Mesendoderm (in vitro differentiated cells): ENCODE measurements around the gene KCNAB3.

Source experiments
- DNase-seq: peaks from one replicate; pipeline ENCODE4 v3.0.0; 2013
- H2AK5ac ChIP-seq: 2 replicates; pipeline ENCODE4 v1.6.1; 2013; ENCODE audit warnings: low read length, inconsistent platforms
- H2BK120ac ChIP-seq: 2 replicates; pipeline ENCODE4 v1.6.1; 2013; ENCODE audit warnings: low read depth, mild to moderate bottlenecking, low read length, moderate library complexity, mixed read lengths
- H2BK15ac ChIP-seq: replicated peaks from 2 replicates; pipeline ENCODE4 v1.6.1; 2013; ENCODE audit warnings: low read depth, mild to moderate bottlenecking, moderate library complexity
- H2BK5ac ChIP-seq: 2 replicates; pipeline ENCODE4 v1.6.1; 2013; ENCODE audit warnings: low read length, inconsistent platforms
- H3K18ac ChIP-seq: 2 replicates; pipeline ENCODE4 v1.6.1; 2013; ENCODE audit warnings: mild to moderate bottlenecking, low read length, mixed read lengths
- H3K23ac ChIP-seq: one replicate; pipeline ENCODE4 v1.6.1; 2013; ENCODE audit warnings: low read length
- H3K27ac ChIP-seq: 2 replicates; pipeline ENCODE4 v1.5.1; 2013; ENCODE audit warnings: low read depth, mild to moderate bottlenecking, inconsistent platforms, low read length, moderate library complexity
- H3K27me3 ChIP-seq: 2 replicates; pipeline ENCODE4 v1.6.1; 2013; ENCODE audit warnings: low read length, control low read depth, mild to moderate bottlenecking, inconsistent platforms; ENCODE audit not compliant: insufficient read depth, poor library complexity
- H3K36me3 ChIP-seq: 2 replicates; pipeline ENCODE4 v1.6.1; 2013; ENCODE audit warnings: low read length, inconsistent platforms; ENCODE audit not compliant: control insufficient read depth, insufficient read depth
- H3K4ac ChIP-seq: one replicate; pipeline ENCODE4 v1.6.1; 2013; ENCODE audit warnings: low read depth, mild to moderate bottlenecking, low read length, moderate library complexity
- H3K4me1 ChIP-seq: 2 replicates; pipeline ENCODE4 v1.6.1; 2013; ENCODE audit warnings: low read depth, low read length, inconsistent platforms; ENCODE audit not compliant: control insufficient read depth
- H3K4me2 ChIP-seq: 2 replicates; pipeline ENCODE4 v1.6.1; 2013; ENCODE audit warnings: low read length
- H3K4me3 ChIP-seq: 2 replicates; pipeline ENCODE4 v1.5.1; 2013; ENCODE audit warnings: mild to moderate bottlenecking, low read length
- H3K56ac ChIP-seq: one replicate; pipeline ENCODE4 v1.6.1; 2013; ENCODE audit warnings: low read length
- H3K79me1 ChIP-seq: 2 replicates; pipeline ENCODE4 v1.6.1; 2013; ENCODE audit warnings: low read length, inconsistent platforms
- H3K79me2 ChIP-seq: 2 replicates; pipeline ENCODE4 v1.6.1; 2013; ENCODE audit warnings: mild to moderate bottlenecking, low read length; ENCODE audit not compliant: control insufficient read depth, insufficient read depth
- H3K9ac ChIP-seq: 2 replicates; pipeline ENCODE4 v1.6.1; 2013; ENCODE audit warnings: low read length, inconsistent platforms
- H4K5ac ChIP-seq: one replicate; pipeline ENCODE4 v1.6.1; 2013; ENCODE audit warnings: low read length
- H4K8ac ChIP-seq: one replicate; pipeline ENCODE4 v1.6.1; 2013; ENCODE audit warnings: low read depth, mild to moderate bottlenecking, control low read depth, low read length, moderate library complexity
- WGBS: extraction: QIAGEN DNeasy Blood & Tissue Kit; methylation state at CpG from one replicate; pipeline ENCODE4 v1.1.7; 2013; ENCODE audit warnings: low lambda C conversion rate, missing lambda C conversion rate; ENCODE audit not compliant: insufficient coverage; ENCODE audit errors: extremely low coverage; 5-methylcytosine and 5-hydroxymethylcytosine counted together

KCNAB3 gene

DNA sequence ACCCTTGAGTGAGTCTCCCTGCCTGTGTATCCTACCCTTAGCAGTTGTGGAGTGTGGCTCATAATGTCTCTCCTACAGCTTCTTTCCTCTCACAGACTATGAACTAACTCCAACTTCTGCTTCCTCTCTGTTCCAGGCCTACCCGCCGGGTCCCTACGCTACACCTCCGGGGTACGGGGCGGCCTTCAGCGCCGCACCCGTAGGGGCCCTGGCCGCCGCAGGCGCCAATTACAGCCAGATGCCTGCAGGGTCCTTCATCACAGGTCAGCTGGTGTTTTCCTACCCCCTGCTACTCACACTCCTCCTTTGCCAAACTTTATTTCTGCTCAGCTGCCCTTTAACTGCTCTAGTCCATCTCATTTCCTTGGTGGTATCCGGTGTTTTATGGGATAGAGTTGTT lies 18.9 kb downstream of the KCNAB3 start:
- no peak overlapping the region for H2BK120ac ChIP-seq
- no peak overlapping the region for H3K4ac ChIP-seq
- no peak overlapping the region for H2BK15ac ChIP-seq
- peaks cover 6% of the 10 kb centered on the region for H3K36me3 ChIP-seq
- no peak overlapping the region for H4K8ac ChIP-seq
- no peaks in the 10 kb centered on the region for H3K79me2 ChIP-seq
- no peak overlapping the region for H2AK5ac ChIP-seq
- DNase-seq = no peak
- no peak overlapping the region for H2BK5ac ChIP-seq
- no peak overlapping the region for H3K23ac ChIP-seq
- no peak overlapping the region for H3K4me2 ChIP-seq
- no peak overlapping the region for H3K27ac ChIP-seq
- no peaks in the 10 kb centered on the region for H3K4me1 ChIP-seq
- H3K27me3 ChIP-seq = peaks cover 4% of the 10 kb centered on the region
- no peak overlapping the region for H3K4me3 ChIP-seq
- no peak overlapping the region for H4K5ac ChIP-seq
- no peak overlapping the region for H3K9ac ChIP-seq
- H3K79me1 ChIP-seq = no peaks in the 10 kb centered on the region
- no CpG with 5 or more reads among the region's 13 CpGs for WGBS
- no peak overlapping the region for H3K56ac ChIP-seq
- H3K18ac ChIP-seq = no peak overlapping the region

DNA sequence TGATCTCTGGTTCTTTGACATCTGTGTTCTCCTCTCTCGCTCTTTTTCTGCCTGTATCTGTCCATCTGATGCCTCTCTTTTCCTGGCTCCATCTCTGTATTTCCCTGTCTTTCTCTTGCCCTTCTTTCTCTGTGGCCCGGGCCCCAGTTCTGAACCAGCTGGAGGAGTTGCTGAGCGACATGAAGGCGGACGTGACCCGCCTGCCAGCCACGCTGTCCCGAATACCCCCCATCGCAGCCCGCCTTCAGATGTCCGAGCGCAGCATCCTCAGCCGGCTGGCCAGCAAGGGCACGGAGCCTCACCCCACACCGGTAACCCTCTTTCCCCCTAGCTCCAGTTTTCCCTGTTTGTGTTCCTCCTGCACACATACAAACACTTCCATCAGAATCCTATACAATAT lies 19.4 kb downstream of the KCNAB3 start:
- Histone ChIP-seq H4K8ac (no peak overlapping the region), H3K23ac (no peak overlapping the region), H3K79me2 (no peaks in the 10 kb centered on the region), H3K27me3 (peaks cover 4% of the 10 kb centered on the region), H2BK120ac (no peak overlapping the region), H2AK5ac (no peak overlapping the region), H3K36me3 (peaks cover 6% of the 10 kb centered on the region), H4K5ac (no peak overlapping the region), H3K18ac (no peak overlapping the region), H3K4ac (no peak overlapping the region), H3K56ac (no peak overlapping the region), H3K4me3 (no peak overlapping the region), H2BK5ac (no peak overlapping the region), H3K27ac (no peak overlapping the region), H2BK15ac (no peak overlapping the region), H3K4me2 (no peak overlapping the region), H3K4me1 (no peaks in the 10 kb centered on the region), H3K79me1 (no peaks in the 10 kb centered on the region), H3K9ac (no peak overlapping the region)
- WGBS = no CpG with 5 or more reads among the region's 15 CpGs
- DNase-seq = no peak

DNA sequence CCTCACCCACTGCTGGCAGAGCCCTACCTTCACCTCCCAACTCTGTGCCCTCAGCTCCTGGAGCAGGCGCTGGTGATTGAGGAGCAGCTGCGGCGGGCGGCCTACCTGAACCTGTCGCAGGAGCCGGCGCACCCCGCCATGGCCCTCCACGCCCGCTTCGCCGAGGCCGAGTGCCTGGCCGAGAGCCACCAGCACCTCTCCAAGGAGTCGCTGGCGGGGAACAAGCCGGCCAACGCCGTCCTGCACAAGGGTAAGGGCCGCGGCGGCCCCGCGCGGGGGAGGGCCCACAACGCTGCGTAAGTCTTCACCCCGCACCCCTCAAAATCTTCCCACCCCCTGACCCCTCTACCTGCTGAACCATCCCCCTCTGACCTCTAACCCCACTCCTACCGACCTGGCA lies 20.6 kb downstream of the KCNAB3 start:
- no peak overlapping the region for H2BK120ac ChIP-seq
- H3K23ac ChIP-seq = no peak overlapping the region
- H2AK5ac ChIP-seq = no peak overlapping the region
- H3K9ac ChIP-seq = no peak overlapping the region
- H3K36me3 ChIP-seq = peaks cover 7% of the 10 kb centered on the region
- H3K79me1 ChIP-seq = no peaks in the 10 kb centered on the region
- no peak overlapping the region for H4K8ac ChIP-seq
- H2BK5ac ChIP-seq = no peak overlapping the region
- no peaks in the 10 kb centered on the region for H3K4me1 ChIP-seq
- H2BK15ac ChIP-seq = no peak overlapping the region
- no peak overlapping the region for H4K5ac ChIP-seq
- H3K79me2 ChIP-seq = no peaks in the 10 kb centered on the region
- no peak overlapping the region for H3K4me3 ChIP-seq
- no peak overlapping the region for H3K18ac ChIP-seq
- no peak overlapping the region for H3K4ac ChIP-seq
- H3K56ac ChIP-seq = no peak overlapping the region
- no CpG with 5 or more reads among the region's 29 CpGs for WGBS
- no peak overlapping the region for H3K4me2 ChIP-seq
- no peak for DNase-seq
- H3K27ac ChIP-seq = no peak overlapping the region
- H3K27me3 ChIP-seq = no peaks in the 10 kb centered on the region

DNA sequence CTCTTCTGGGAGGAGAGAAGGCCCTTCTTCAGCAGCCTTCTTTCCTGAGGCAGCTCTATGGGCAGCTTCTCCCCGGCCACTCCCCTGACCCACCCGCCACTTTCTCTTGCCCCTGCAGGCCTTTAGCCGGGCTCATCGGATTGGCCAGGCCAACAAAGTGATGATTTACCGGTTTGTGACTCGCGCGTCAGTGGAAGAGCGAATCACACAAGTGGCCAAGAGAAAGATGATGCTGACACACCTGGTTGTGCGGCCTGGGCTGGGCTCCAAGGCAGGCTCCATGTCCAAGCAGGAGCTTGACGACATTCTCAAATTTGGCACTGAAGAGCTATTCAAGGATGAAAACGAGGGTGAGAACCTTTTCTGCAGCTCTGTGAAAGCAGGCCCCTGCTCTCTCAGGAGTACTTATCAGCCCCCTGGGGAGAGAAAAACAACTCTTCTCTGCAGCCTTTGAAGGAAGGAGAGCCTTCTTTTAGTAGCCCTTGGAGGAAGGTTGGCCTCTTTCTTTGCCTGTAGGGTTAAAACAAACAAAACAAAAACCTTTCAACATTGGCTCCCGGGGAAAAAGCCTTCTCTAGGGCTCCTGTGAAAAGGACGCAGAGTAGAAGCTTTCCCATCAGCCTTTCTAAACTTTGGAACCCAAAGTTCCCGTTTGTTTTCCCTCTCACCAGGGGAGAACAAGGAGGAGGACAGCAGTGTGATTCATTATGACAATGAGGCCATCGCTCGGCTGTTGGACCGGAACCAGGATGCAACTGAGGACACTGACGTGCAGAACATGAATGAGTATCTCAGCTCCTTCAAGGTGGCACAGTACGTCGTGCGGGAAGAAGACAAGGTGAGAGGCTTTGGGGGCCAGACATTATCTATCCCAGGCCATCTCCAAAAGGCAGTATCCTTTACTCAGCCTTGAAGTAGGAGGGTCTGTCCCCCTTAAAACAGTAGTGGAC lies 26.2 kb downstream of the KCNAB3 start:
- Histone ChIP-seq H3K36me3 (peaks cover 11% of the 10 kb centered on the region), H3K9ac (no peak overlapping the region), H2BK120ac (no peak overlapping the region), H2BK5ac (no peak overlapping the region), H3K23ac (no peak overlapping the region), H3K4me3 (no peak overlapping the region), H3K27ac (no peak overlapping the region), H3K18ac (no peak overlapping the region), H2BK15ac (no peak overlapping the region), H3K4ac (no peak overlapping the region), H3K4me1 (no peaks in the 10 kb centered on the region), H3K27me3 (no peaks in the 10 kb centered on the region), H3K56ac (no peak overlapping the region), H4K5ac (no peak overlapping the region), H3K79me2 (no peaks in the 10 kb centered on the region), H3K4me2 (no peak overlapping the region), H2AK5ac (no peak overlapping the region), H3K79me1 (no peaks in the 10 kb centered on the region), H4K8ac (no peak overlapping the region)
- peak; percentile 41 for DNase-seq
- no CpG with 5 or more reads among the region's 22 CpGs for WGBS

DNA sequence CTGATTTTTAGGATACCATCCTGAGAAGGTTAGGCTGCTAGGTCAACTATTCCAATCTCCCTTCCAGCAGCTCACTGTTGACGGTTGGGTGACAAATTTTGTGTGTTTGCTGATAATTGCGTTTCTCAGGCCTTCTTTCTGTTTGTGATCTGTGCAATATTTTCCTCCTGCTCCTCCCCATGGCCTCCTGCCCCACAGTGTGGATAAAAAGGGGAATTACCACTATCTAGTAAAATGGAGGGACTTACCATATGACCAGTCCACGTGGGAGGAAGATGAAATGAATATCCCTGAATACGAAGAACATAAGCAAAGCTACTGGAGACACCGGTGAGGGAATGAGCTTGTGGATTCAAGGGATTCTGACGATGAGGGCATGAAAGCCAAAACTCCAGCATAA lies 31.9 kb downstream of the KCNAB3 start:
- no peaks in the 10 kb centered on the region for H3K79me1 ChIP-seq
- H3K23ac ChIP-seq = no peak overlapping the region
- H3K9ac ChIP-seq = no peak overlapping the region
- H3K79me2 ChIP-seq = no peaks in the 10 kb centered on the region
- no peak overlapping the region for H4K5ac ChIP-seq
- no peak overlapping the region for H2BK5ac ChIP-seq
- no peak overlapping the region for H2BK120ac ChIP-seq
- no peak for DNase-seq
- H3K36me3 ChIP-seq = peaks cover 9% of the 10 kb centered on the region
- no peak overlapping the region for H3K4ac ChIP-seq
- no peaks in the 10 kb centered on the region for H3K4me1 ChIP-seq
- no peak overlapping the region for H2AK5ac ChIP-seq
- H3K27ac ChIP-seq = no peak overlapping the region
- H3K27me3 ChIP-seq = no peaks in the 10 kb centered on the region
- no peak overlapping the region for H3K56ac ChIP-seq
- no peak overlapping the region for H4K8ac ChIP-seq
- H2BK15ac ChIP-seq = no peak overlapping the region
- no peak overlapping the region for H3K4me3 ChIP-seq
- H3K18ac ChIP-seq = no peak overlapping the region
- WGBS = no CpG with 5 or more reads among the region's 6 CpGs
- H3K4me2 ChIP-seq = no peak overlapping the region

DNA sequence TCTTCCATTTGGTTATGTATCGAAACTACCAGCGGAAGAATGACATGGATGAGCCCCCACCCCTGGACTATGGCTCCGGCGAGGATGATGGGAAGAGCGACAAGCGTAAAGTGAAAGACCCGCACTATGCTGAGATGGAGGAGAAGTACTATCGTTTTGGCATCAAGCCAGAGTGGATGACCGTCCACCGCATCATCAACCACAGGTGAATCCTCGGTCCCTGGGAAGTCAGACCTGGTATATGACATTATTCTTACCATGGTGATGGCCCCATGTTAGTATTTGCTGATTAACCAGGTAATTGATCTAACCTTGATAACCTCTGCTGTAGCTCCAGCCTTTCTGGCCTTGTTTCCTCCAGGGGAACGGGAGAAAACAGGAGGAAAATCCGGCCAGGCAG lies 32.6 kb downstream of the KCNAB3 start:
- Histone ChIP-seq H3K79me1 (no peaks in the 10 kb centered on the region), H3K4me1 (no peaks in the 10 kb centered on the region), H3K79me2 (no peaks in the 10 kb centered on the region), H4K5ac (no peak overlapping the region), H2BK15ac (no peak overlapping the region), H3K23ac (no peak overlapping the region), H4K8ac (no peak overlapping the region), H2BK5ac (no peak overlapping the region), H3K4ac (no peak overlapping the region), H2BK120ac (no peak overlapping the region), H3K4me2 (no peak overlapping the region), H3K27me3 (no peaks in the 10 kb centered on the region), H3K9ac (no peak overlapping the region), H3K4me3 (no peak overlapping the region), H3K56ac (no peak overlapping the region), H3K18ac (no peak overlapping the region), H3K36me3 (peaks cover 6% of the 10 kb centered on the region), H2AK5ac (no peak overlapping the region), H3K27ac (no peak overlapping the region)
- WGBS = no CpG with 5 or more reads among the region's 13 CpGs
- no peak for DNase-seq
